Mammary epithelial cell (primary cell): ENCODE data around the gene GON4L.

ENCODE experiments used
- EZH2 ChIP-seq: IDR thresholded peaks from 2 replicates; pipeline ENCODE4 v1.6.1; 2012; ENCODE audit warnings: low read length, inconsistent platforms, borderline replicate concordance
- TF ChIP-seq, protein P1 (sequence below), 2 donors: IDR thresholded peaks in 1 of 2; conservative IDR thresholded peaks in 1 of 2; 2 replicates each; pipeline ENCODE4 v1.5.1; 2011 to 2012; ENCODE audit warnings: inconsistent platforms in 2 of 2, low read length in 2 of 2, mild to moderate bottlenecking in 2 of 2, control low read depth in 1 of 2, low read depth in 1 of 2; ENCODE audit not compliant: insufficient read depth in 1 of 2; ENCODE audit errors: extremely low read depth in 1 of 2

DNA sequence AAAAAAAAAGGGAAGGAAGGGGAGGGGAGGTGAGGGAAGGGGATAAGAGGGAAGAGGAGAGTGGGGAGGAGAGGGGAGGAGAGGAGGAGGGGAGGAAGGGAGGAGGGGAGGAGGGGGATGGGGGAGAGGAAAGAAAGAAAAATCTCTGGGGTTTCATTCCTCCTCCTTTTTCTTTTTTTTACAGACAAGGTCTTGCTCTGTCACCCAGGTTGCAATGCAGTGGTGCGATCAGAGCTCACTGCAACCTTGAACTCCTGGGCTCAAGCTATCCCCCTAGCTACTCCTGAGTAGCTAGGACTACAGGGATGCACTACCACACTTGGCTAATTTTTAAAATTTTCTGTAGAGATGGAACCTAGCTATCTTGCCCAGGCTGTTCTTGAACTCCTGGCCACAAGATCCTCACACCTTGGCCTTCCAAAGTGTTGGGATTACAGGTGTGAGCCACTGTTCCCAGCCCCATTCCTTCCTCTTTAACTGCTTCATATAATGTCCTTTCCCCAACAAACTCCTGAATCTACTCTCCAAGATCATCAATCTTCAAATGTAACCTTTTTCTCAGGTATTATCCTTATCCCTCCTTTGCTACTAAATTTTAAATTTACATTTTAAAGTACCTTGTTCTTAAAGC lies 23.2 kb downstream of the GON4L start:
- TF ChIP-seq, protein P1, sequence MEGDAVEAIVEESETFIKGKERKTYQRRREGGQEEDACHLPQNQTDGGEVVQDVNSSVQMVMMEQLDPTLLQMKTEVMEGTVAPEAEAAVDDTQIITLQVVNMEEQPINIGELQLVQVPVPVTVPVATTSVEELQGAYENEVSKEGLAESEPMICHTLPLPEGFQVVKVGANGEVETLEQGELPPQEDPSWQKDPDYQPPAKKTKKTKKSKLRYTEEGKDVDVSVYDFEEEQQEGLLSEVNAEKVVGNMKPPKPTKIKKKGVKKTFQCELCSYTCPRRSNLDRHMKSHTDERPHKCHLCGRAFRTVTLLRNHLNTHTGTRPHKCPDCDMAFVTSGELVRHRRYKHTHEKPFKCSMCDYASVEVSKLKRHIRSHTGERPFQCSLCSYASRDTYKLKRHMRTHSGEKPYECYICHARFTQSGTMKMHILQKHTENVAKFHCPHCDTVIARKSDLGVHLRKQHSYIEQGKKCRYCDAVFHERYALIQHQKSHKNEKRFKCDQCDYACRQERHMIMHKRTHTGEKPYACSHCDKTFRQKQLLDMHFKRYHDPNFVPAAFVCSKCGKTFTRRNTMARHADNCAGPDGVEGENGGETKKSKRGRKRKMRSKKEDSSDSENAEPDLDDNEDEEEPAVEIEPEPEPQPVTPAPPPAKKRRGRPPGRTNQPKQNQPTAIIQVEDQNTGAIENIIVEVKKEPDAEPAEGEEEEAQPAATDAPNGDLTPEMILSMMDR (conservative IDR thresholded peaks at IDR 0.05 in 1 of 2, IDR thresholded peaks at IDR 0.05 in 1 of 2; ENCODE audit: extremely low read depth in 1 of 2, insufficient read depth in 1 of 2, low read depth in 1 of 2, low read length in 2 of 2): no peak
- no peak for TF ChIP-seq EZH2
